Dedifferentiated amniotic fluid mesenchymal stem cell (primary cell): ENCODE results near the gene TTI1.
"Not testable (repeated sequence)": the region's sequence is repeated elsewhere in the genome, so short reads cannot be mapped to it uniquely, and the experiment has no call there.

Experiments
- DNase-seq: peaks from one replicate; pipeline ENCODE4 v3.0.0-alpha.2; 2016; ENCODE audit errors: extremely low spot score

TTI1 gene

GRCh38 chr20:37968841-37969401, 64.3 kb downstream of the TTI1 start:
- no peak for DNase-seq

- not testable (repeated sequence) for DNase-seq
Observed at GRCh38 chr20:37963483-37963882, 69.8 kb downstream of the TTI1 start.

- no peak for DNase-seq
Observed at GRCh38 chr20:37961066-37961465, 72.2 kb downstream of the TTI1 start.

GRCh38 chr20:37958856-37959520, 74.3 kb downstream of the TTI1 start:
- no peak for DNase-seq

GRCh38 chr20:37956107-37956585, 77.1 kb downstream of the TTI1 start:
- no peak for DNase-seq

- no peak for DNase-seq
Observed at GRCh38 chr20:37955511-37955910, 77.7 kb downstream of the TTI1 start.

- DNase-seq = no peak
Observed at GRCh38 chr20:37954626-37955025, 78.6 kb downstream of the TTI1 start.

GRCh38 chr20:37954190-37954589, 79.1 kb downstream of the TTI1 start:
- no peak for DNase-seq

- no peak for DNase-seq
Observed at GRCh38 chr20:37948956-37949355, 84.3 kb downstream of the TTI1 start.

GRCh38 chr20:37947943-37948342, 85.3 kb downstream of the TTI1 start:
- DNase-seq = no peak

- no peak for DNase-seq
Observed at GRCh38 chr20:37946946-37947345, 86.3 kb downstream of the TTI1 start.

GRCh38 chr20:37945091-37945547, 88.1 kb downstream of the TTI1 start:
- no peak for DNase-seq

- no peak for DNase-seq
Observed at GRCh38 chr20:37944456-37944981, 88.7 kb downstream of the TTI1 start.

- no peak for DNase-seq
Observed at GRCh38 chr20:37943501-37944455, 89.5 kb downstream of the TTI1 start.

GRCh38 chr20:37943033-37943432, 90.2 kb downstream of the TTI1 start:
- no peak for DNase-seq

- DNase-seq = no peak
Observed at GRCh38 chr20:37941992-37942391, 91.3 kb downstream of the TTI1 start.

- no peak for DNase-seq
Observed at GRCh38 chr20:37941332-37941731, 91.9 kb downstream of the TTI1 start.

- DNase-seq = no peak
Observed at GRCh38 chr20:37940858-37941257, 92.4 kb downstream of the TTI1 start.

GRCh38 chr20:37939701-37940560, 93.3 kb downstream of the TTI1 start:
- no peak for DNase-seq

- no peak for DNase-seq
Observed at GRCh38 chr20:37938954-37939353, 94.3 kb downstream of the TTI1 start.

GRCh38 chr20:37938181-37938750, 95.0 kb downstream of the TTI1 start:
- no peak for DNase-seq
